ENCODE measurements around the gene ATL1. TPM values are rescaled to one million over a fixed set of nuclear protein-coding genes. Genes with fewer than 3 reads are reported as not detected.
A peak's percentile ranks its signal among the peaks of the same experiment; 100 is the strongest.

The ATL1 gene
- total RNA-seq, result 5.0 and 7.4 TPM in 2 replicates
- polyA plus RNA-seq (2012), result 6.2 TPM

DNA sequence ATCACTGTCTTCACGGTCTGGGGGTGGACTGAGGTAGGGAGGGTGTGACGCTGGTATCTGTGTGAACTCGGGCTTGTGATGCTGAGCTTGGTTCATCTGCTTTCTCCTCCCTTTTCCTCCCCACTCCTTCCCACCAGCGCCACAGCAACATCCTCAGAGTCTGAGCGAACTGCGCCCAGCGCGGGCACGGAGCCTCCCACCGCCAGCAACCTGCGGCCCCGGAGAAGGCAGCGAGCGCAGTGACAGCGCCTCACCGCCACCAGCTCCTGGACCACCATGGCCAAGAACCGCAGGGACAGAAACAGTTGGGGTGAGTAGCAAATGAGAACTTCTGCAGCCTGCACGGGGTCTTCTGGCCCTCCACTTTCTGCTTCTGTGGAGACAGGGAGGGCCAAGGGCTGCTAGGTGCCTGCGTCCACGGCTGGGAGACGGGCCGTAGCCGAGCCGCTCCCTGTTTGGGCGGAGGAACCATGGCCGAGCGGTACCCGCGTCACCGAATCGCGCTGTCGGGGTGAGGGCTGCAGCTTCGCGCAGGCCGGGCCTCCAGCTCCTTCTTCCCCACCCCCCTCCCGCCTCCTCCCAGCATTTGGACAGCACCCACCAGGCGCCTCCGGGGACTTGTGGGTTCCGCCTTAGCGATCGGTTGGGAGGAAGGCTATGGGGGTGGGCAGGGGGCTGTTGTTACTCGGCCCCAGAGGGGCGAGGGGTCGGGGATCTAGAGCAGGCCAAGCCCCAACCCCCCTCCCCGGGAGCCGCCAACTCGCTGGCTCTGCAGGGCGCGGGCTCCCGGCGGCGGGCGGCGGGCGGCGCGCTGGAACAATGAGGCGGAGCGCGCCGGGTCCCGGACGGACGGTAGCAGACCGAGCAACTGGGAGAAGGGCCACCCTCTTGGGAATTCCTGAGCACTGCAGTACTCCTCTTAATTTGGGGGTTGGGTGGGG is at the start of gene ATL1:
Gene ATL1, plus strand, starts transcription at position 156 of the 941 bp plus-strand sequence. Its CDS starts 121 bp downstream, at position 277.
- DNase-seq (ENCODE audit: low read depth), result peak; percentile 84

DNA sequence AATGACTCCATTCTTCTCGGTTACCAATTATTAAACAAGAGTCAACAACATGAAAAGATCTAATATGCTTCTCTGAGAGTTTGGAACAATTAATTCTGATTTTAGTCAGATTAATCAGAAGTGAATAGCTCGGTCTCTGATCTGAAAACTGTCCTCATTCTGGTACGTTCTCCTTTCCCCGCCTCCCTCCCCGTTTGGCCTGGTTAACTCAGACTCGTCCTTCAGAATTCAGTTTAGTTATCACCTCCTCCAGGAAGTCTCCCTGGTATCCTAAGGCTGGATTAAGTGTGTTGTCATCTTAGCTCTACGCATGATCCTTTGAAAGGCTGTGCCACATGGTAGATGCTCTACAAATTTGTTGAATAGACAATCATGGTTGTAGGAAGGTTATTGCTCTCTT is 49.8 kb upstream of the ATL1 start:
- DNase-seq (ENCODE audit: low read depth), result no peak

DNA sequence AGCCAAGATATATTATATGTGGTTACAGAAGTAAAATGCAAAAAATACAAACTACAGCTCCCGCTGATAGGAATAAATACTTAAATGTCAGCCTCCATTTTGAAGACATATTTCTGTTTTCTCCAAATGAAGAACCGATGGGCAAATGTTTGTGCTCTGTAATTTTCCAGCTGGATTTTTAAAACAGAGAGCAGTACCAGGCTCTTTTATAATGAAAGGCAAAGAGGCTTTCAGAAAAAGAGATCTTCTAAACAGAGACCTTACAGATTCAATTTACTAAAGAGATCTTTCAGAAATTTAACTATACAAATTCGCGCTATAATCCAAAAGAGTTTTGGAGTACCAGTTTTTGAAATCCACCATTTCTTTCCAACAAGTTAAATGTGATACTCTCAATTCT is 47.5 kb upstream of the ATL1 start:
- DNase-seq (ENCODE audit: low read depth), result no peak

DNA sequence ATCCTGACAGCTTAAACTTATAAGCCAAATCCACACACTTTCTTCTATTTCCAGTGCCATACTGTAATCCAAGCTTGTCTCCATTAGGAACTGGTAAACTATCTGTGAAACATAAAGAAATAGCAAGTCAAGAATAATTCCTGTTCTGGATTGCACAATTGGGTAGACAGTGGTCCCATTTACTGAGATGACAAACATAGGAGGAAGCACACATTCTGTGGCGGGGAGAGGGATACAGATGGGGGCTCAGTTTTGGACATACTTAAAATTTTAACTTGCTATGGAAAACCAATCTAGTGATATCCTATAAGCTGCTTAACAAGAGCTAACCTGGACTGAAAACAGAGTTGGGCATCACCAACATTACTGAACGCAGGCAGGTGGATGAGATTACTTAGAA is 43.9 kb upstream of the ATL1 start:
- DNase-seq (ENCODE audit: low read depth), result no peak

DNA sequence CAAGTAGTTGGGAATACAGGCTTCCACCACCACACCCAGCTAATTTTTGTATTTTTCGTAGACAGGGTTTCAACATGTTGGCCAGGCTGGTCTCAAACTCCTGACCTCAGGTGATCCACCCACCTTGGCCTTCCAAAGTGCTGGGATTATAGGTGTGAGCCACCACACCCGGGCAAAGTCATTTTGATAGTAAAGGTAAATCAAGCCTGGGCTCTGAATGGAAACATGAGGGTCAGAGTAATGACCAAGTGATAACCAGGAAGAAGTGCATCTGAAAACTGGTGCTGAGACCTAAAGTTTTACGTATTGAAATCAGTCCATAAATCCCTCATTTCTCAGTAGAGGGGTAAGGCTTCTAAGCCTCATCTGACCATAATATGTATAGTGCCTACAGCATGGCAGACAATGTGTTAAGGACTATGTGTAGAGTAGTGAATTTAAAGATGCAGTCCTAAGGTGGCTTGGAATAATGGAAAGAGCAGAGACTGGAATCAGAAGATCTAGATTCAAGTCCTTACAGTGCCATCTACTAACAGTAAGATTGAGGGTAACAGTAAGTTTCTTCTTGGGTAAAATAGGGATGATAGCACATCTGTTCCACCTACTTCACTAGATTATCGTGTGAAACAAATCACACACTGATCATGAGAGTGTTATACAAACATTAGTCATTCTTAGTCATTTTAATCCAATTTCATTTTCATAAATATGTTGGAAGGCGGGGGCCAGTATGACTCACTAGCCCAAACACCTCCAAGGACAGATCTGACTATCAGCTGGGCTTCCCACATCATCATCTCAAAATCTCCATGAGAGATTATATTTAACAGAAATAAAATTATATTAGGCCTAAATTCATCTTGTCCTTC is 38.8 kb upstream of the ATL1 start:
- DNase-seq (ENCODE audit: low read depth), result peak; percentile 53

DNA sequence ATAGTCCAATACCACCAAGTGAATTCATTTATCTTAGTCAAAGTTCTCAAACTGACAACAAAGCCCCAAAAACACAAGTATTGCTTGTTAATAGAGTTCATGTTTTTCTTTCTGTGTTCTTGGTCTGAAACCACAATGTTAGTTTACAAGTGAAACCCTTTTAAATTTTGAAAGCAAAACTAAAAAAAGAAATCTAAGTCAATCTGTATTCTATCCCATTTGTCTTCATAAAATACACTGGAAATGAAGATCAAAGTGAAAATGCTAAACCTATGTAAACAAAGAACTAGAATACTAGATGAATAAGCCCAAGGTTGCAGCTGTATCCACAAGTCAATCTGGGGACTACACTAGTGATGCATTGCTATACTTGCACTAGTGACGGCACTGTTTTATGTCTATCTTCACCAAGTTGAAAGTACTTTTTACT is 38.0 kb upstream of the ATL1 start:
- no peak for DNase-seq (ENCODE audit: low read depth)

DNA sequence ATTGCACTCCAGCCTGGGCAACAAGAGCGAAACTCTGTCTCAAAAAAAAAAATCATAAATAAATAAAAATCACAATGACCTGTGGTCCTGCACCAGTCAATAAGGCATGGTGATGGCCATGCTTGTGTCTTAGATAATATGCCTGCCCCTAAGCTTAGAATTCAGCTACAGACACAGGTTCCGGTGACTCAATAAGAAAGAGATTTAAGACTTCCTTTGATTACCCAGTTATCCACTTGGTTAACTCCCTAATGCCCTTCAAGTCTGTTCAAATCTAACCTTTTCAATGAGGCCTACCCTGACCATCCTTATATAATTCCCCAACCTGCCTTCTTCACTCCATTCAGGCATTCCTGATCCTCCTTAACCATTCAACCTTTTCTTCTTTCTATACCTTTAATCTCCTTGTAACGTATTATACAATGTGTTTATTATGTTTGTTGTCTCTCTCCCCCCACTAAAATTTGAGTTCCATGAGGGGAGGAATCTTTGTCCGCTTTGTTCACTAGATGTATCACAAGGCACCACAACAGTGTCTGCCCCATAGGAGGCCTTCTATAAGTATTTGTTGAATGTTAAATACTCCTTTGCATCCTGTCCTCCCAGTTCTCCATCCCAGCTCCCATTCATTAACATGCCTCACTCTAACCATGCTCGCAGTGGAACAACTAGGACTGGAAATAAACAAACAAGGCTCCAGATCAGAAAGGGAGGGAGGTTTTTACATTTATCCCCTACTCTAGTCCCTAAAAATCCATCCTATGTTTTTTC is 36.5 kb upstream of the ATL1 start:
- DNase-seq (ENCODE audit: low read depth), result no peak

DNA sequence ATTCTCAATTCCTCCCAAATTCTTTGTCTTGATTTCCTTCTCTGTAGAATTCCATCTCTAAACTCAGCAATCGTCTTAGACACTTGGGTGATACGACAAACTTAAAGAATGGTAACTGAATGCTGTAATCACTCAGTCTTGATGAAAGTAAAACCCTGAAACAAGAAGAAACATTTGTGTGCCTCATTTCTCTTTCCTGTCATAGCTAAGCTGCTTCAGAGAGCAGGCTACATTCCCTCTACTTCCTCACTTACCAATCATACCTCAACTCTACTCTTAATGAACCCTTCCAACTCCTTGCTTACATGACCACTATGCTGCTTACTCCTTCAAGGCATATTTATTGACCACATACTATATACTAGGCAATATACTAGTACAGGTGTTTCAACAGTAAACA is 35.9 kb upstream of the ATL1 start:
- no peak for DNase-seq (ENCODE audit: low read depth)

DNA sequence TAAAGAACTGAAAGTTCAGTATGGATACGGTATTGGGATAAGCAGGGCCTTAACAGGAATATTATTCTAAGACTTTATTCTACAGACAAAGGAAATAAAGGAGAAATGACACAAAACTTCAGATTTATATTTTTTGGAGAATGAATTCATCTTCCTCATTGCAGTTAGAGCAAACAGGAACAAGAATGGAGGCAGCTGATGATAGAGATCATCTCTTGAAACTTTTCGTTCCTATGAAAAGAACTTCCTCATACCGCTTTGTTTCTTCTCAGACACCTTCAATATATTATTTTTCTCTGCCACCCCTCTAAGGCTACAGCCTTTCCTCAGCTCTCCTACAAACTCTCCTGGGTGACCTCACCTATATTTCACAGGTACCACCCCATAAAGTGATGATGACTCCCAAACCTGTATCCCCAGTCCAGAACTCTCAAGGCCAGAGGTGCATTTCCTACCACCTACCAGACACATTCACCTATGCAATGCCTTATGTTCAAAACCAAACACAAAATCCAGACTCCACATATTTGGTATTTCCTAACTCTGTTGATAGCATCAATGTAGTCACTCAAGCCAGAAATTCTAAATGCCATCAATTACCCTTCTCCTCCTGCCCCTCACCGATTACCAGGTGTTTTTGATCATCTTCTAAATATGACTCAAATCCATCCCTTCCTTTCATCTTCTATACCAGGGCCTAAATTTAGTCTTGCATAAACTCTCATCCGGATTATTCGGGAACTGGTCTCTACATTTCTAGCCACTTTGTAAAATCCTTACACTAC is 35.0 kb upstream of the ATL1 start:
- no peak for DNase-seq (ENCODE audit: low read depth)

DNA sequence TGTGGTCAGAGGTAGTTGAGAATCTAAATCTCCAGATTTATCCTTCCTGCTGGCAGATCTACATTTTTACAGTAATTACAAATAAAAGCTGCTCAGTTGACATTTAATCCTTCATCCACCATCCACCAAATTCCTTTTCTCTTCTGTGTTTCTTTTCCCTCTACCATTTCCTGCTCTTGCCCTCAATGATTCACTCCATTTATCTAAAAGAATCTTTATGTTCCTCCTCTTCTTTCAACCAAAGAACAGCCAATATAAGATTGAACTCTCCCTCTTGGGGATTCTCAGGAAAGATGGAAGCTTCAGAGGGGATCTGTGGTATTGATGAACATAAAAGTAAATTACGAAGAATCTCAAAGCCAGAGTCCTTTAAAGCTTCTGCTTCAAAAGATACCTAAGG is 31.9 kb upstream of the ATL1 start:
- no peak for DNase-seq (ENCODE audit: low read depth)

DNA sequence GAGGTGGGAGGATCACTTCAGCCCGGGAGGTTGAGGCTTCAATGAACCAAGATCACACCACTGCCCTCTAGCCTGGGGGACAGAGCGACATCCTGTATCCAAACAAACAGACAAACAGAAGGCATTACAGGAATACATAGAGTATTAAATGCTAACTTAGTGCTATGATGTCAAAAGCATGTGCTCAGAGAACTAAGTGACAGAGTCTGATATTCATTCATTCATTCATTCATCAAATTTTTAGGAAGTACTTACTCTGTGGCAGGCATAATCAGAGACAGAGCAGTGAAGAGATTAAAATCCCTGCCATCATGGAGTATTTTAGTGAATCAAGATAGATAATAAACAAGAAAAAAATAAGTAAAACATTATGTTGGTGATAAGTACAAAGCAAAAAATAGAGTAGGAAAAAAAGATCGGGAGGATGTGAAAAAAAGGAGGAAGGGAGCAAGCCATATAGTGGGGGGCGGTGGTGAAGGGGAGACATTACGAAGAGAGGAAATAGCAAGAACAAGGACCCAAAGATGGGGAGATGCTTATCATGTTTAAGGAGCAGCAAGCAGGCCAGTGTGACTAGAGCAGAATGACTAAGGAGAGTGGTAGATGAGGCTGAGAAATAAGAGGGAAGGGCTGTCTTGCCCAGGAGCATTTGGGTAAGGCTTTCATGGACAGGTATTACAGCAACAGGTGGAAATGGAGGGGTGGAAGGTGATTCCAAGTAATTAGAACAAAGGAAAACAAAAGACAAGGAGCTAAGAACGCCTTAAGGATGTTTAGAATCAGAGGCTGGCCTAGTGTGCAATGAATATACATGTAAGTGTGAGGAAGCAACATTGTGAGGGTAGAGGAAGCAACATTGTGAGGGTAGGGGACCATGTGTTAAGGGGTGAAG is 30.4 kb upstream of the ATL1 start:
- DNase-seq (ENCODE audit: low read depth), result no peak

DNA sequence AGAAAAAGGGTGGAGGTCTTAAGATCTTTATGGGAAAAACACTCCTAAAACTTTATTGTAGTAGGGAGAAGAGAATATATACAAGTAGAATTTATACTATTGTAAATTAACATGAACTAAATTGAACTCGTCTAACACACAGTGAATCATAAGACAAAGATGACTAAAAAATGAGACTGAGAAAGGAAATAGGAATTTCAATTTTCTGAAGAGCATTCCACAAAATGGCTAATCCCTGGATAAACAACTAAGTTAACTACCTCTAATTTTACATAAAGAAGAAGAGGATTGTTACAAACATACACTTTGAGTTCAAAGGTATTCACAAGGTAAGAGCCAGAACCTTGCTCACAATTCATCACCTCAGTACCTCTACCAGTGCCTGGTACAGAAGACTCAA is 29.6 kb upstream of the ATL1 start:
- no peak for DNase-seq (ENCODE audit: low read depth)

DNA sequence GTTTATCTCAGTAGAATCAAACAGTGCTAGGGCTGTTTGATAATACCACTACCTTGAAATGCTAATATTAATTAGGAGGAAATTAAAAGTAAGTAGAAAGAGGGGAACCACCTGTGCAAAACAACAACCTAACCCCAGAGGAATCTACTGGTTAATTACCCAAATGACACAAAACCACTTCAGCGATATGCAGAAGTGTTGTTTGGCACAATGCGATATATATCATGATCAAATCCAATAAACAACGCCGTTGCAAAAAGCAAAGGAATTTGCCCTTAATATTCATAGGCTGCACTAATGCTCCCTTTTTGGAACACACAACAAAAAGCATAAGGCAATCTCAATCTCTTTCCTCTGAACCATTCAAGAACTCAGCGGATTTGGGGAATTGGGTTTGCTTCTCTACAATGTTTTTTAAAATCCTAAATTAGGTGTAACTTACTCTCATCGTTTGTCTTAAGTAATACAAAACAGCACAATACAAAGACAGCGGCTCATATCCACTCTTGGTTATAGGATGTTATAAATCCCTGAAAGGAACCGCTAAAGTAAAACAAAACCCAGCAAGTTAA is 29.1 kb upstream of the ATL1 start:
- no peak for DNase-seq (ENCODE audit: low read depth)

DNA sequence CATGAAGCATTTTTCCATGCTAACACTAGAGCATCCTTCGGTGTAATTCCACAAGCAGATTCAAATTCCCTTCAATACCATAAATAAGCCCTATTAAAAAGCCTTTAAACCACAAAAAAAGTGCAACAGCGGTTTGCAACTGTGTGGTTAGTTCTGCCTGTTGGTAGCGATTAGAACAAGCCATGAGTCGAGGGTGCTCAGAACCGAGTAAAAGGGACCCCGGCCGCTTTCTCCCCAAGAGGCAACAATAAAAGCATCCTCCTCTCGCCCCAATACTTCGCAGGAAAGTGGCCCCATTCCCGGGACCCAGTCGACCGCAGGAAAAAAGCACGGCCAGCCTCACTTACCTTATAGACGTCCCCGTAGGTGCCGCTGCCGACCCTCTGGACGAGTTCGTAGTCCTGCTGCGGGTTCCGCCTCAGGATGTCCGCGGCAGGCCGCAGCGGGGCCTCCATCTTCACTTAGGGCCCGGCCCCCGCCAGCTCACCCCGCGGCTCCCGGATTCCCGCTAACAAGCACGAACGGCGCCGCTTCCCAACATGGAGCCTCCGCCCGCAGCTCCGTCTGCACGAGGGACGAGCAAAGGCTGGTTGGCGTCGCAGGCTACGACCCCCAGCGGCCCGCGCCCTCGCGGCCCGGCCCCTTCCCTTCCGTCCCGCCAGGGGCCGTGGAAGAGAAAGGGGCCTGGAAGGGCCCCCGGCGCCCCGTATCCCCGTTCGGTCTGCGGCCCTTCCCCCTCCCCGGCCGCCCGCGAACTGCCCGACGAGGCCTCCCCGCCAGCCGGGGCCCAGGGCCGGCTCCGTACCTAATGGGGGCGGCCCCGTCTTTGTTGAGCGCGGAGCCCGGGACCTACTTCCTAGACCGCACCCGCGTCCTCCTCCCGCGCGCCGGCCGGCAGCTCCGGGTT is 28.1 kb upstream of the ATL1 start:
- DNase-seq (ENCODE audit: low read depth), result peak; percentile 53

DNA sequence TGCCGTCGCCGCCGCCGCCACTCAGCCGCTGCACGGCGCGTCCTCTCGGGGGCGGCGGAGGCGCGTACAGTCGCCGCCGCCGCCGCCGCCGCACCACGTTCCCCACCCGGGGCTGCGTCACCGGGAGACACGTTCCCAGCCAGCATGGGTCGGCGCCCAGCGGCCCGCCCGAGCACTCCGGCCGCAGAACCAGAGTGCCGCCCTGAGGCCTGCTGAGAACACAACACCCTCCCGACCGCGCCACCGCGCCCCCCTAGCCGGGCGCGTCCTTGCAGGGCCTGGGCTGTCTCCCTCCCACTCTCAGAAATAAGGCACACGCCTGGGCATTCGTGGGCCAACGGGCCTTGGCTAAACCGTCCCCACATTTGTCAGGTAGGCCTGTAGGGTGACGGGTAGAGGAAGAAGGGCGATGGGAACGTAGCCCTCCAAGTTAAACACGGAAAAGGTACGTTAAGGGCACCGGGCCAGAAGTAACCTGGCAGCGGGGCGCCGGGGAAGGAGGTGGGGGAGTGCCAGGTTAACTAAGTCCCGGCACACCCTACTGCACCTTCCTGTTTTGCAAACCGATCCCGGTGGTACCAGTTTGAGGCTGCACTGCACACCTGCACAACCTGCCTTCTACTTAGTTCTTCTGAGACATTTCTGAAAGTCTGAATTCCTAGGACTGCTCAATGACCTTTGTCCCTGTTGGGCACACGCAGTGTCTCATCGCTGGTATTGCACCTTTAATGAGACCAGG is 27.3 kb upstream of the ATL1 start, which contains the start of gene MAP4K5:
Gene MAP4K5, minus strand, starts transcription at position 68 of the 739 bp plus-strand sequence. CDS start 520 bp downstream, outside the sequence.
- peak; percentile 91 for DNase-seq (ENCODE audit: low read depth)

DNA sequence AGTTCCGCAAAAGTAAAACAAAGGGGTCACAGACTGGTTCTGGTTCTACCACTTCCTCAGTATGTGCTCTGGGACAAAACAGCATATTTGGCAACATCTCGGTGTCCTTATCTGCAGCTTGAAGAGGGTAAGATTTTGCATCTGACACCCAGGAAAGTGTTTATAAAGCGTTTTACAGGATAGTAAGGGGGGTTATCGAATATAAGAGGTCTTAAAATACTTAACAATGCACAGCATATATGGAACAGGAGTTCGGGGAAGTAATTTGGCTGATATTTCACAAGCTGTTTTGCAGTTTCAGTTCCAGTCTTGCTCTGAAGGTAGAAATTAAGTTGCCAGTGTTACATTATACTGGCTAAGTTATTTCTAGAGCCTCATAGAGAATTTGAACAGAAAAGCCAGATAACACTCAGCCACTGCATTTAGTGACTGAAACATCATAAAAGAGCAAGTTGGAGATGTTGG is 26.7 kb upstream of the ATL1 start:
- no peak for DNase-seq (ENCODE audit: low read depth)

DNA sequence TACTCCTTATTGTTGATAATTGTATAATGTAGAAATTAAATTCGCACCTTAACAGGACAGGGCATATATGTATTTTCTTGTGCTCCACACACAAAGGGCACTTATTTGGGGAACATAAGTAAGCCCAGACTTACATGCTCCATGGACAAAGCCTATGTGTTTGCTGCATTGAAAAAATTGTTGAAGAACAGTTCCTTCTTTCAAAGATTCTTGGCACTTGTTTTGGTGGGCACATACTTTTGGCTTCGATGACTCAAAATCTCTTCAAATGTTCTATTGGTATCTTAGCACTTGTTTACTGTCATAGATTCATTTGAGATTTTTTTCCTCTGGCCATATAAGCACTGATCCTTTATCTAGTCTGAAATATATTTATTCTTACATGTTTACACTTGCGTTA is 26.1 kb upstream of the ATL1 start:
- DNase-seq (ENCODE audit: low read depth), result no peak

Data from myocyte (in vitro differentiated cells).